OCI-LY1 (cell line): ENCODE results near the gene PAPOLB.

Source experiments
- H2AFZ ChIP-seq: fragments of 200-600 bp; sonication (generic), shearing (Covaris generic); 2 replicates; pipeline ENCODE4 v1.6.0; 2014; ENCODE audit warnings: antibody characterized with exemption, mild to moderate bottlenecking, low read length
- H3F3A ChIP-seq: fragments of 200-600 bp; sonication (generic), shearing (Covaris generic); 2 replicates; pipeline ENCODE4 v1.6.0; 2014; ENCODE audit warnings: mild to moderate bottlenecking, antibody characterized with exemption, low read length, moderate library complexity; ENCODE audit not compliant: insufficient read depth
- H3K27ac ChIP-seq: fragments of 200-600 bp; sonication (generic); 2 replicates; pipeline ENCODE4 v1.5.1; 2014; ENCODE audit warnings: low read length, mixed run types, mild to moderate bottlenecking, low read depth; ENCODE audit not compliant: poor library complexity, severe bottlenecking
- H3K27me3 ChIP-seq: fragments of 200-600 bp; sonication (generic); 2 replicates; pipeline ENCODE4 v1.6.0; 2014; ENCODE audit warnings: antibody characterized with exemption, mild to moderate bottlenecking, low read length, moderate library complexity; ENCODE audit not compliant: insufficient read depth
- H3K36me3 ChIP-seq: fragments of 200-600 bp; sonication (generic); 2 replicates; pipeline ENCODE4 v1.6.1; 2014; ENCODE audit warnings: mild to moderate bottlenecking, antibody characterized with exemption, low read length, moderate library complexity, mixed read lengths; ENCODE audit not compliant: insufficient read depth
- H3K4me1 ChIP-seq: fragments of 200-600 bp; sonication (generic); 2 replicates; pipeline ENCODE4 v1.5.1; 2014; ENCODE audit warnings: mild to moderate bottlenecking, low read length, moderate library complexity; ENCODE audit not compliant: insufficient read depth, severe bottlenecking
- H3K4me2 ChIP-seq: fragments of 200-600 bp; sonication (generic), shearing (Covaris generic); 2 replicates; pipeline ENCODE4 v1.6.1; 2014; ENCODE audit warnings: low read length
- H3K4me3 ChIP-seq: fragments of 200-600 bp; sonication (generic); 2 replicates; pipeline ENCODE4 v1.5.1; 2014; ENCODE audit warnings: low read length, low read depth, mild to moderate bottlenecking, mixed read lengths; ENCODE audit not compliant: poor library complexity, severe bottlenecking
- H3K79me2 ChIP-seq: fragments of 200-600 bp; shearing (Covaris generic); 2 replicates; pipeline ENCODE4 v1.6.1; 2016; ENCODE audit warnings: mixed run types, low read length, mixed read lengths; ENCODE audit not compliant: insufficient read depth
- H3K9ac ChIP-seq: fragments of 200-600 bp; sonication (generic), shearing (Covaris generic); 2 replicates; pipeline ENCODE4 v1.6.1; 2014; ENCODE audit warnings: mild to moderate bottlenecking, low read length, mixed read lengths
- H3K9me2 ChIP-seq: fragments of 200-600 bp; sonication (generic), shearing (Covaris generic); 2 replicates; pipeline ENCODE4 v1.6.1; 2014; ENCODE audit warnings: low read depth, mild to moderate bottlenecking, low read length, mixed read lengths
- H3K9me3 ChIP-seq: fragments of 200-600 bp; shearing (Covaris generic); 2 replicates; pipeline ENCODE4 v1.6.1; 2014; ENCODE audit warnings: low read length, mixed read lengths
- H4K20me1 ChIP-seq: fragments of 200-600 bp; sonication (generic), shearing (Covaris generic); 2 replicates; pipeline ENCODE4 v1.6.0; 2016; ENCODE audit warnings: mild to moderate bottlenecking, low read length; ENCODE audit not compliant: insufficient read depth
- CTCF ChIP-seq: fragments of 200-600 bp; sonication (generic), shearing (Covaris generic); IDR thresholded peaks from 2 replicates; pipeline ENCODE4 v1.5.1; 2017; ENCODE audit warnings: mild to moderate bottlenecking, antibody characterized with exemption, low read length, moderate library complexity, mixed read lengths
- EZH2 ChIP-seq: fragments of 200-600 bp; sonication (generic), shearing (Covaris generic); IDR thresholded peaks from 2 replicates; pipeline ENCODE4 v1.8.0; 2017; ENCODE audit warnings: borderline replicate concordance, mixed run types, mild to moderate bottlenecking, antibody characterized with exemption, low read length, moderate library complexity, mixed read lengths

The PAPOLB gene

DNA sequence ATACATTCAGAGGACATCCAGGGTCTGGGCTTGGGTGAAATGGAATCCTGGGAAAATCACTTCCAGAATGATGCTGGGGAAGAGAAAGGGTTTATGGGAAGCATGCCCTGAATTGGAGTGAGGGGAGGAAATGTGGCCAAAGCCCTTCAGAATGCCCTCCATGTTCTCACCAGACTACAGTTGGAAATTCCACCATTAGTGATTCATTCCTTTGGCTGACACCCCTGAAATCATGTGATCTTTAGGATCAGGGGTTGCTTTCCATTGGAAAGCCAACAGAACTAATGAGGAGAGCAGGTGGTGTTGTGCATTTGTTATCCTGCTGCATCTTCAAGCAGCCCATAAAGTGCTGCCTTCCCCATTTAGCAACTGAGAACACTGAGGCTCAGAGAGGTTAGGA, 42.5 kb upstream of the PAPOLB start:
- no peaks in the 10 kb centered on the region for H3K79me2 ChIP-seq
- no peak overlapping the region for H2AFZ ChIP-seq
- H3K27me3 ChIP-seq: peaks cover 8% of the 10 kb centered on the region; the same call in 1 of the 2 replicates
- TF ChIP-seq EZH2 (no peak), CTCF (no peak)
- no peaks in the 10 kb centered on the region for H3K9me3 ChIP-seq
- no peaks in the 10 kb centered on the region for H3K36me3 ChIP-seq
- no peak overlapping the region for H3K4me3 ChIP-seq
- no peaks in the 10 kb centered on the region for H3K9me2 ChIP-seq
- H3K4me1 ChIP-seq: no peaks in the 10 kb centered on the region
- H4K20me1 ChIP-seq: no peaks in the 10 kb centered on the region
- H3F3A ChIP-seq: no peaks in the 10 kb centered on the region
- no peak overlapping the region for H3K27ac ChIP-seq
- H3K9ac ChIP-seq: no peak overlapping the region
- H3K4me2 ChIP-seq: no peak overlapping the region

DNA sequence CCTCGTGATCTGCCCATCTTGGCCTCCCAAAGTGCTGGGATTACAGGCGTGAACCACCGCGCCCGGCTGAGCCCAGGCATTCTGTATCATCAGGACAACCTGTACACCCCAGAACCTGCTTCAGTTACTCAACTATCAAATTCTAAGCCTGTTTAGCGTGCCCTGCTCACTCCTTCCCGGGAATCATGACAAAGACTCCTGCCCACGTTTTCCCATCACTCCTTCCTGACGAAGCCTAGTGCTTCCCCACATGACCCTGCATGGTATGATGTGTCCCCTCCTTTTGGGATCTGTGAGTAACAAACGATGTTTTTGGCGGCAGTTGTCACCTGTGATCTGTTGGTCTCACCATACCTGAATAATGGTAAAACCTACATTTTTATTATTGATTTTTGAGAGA, 33.9 kb upstream of the PAPOLB start:
- Histone ChIP-seq H3K27ac (no peak overlapping the region), H3K36me3 (no peaks in the 10 kb centered on the region), H3K27me3 (0 out of 2 replicates have a peak, but pooled peaks cover 3% of the 10 kb centered on the region), H2AFZ (no peak overlapping the region), H3K9me2 (no peaks in the 10 kb centered on the region), H3F3A (no peaks in the 10 kb centered on the region), H4K20me1 (no peaks in the 10 kb centered on the region), H3K4me2 (no peak overlapping the region), H3K9me3 (no peaks in the 10 kb centered on the region), H3K9ac (no peak overlapping the region), H3K79me2 (no peaks in the 10 kb centered on the region), H3K4me1 (no peaks in the 10 kb centered on the region), H3K4me3 (no peak overlapping the region)
- TF ChIP-seq EZH2: no peak
- TF ChIP-seq CTCF: no peak

- H3K4me3 ChIP-seq: no peak overlapping the region
- H3K9ac ChIP-seq: no peak overlapping the region
- H4K20me1 ChIP-seq: no peaks in the 10 kb centered on the region
- no peak overlapping the region for H3K27ac ChIP-seq
- H3K9me3 ChIP-seq: no peaks in the 10 kb centered on the region
- H3K4me1 ChIP-seq: no peaks in the 10 kb centered on the region
- no peak overlapping the region for H2AFZ ChIP-seq
- no peaks in the 10 kb centered on the region for H3K36me3 ChIP-seq
- no peaks in the 10 kb centered on the region for H3K79me2 ChIP-seq
- H3K9me2 ChIP-seq: no peaks in the 10 kb centered on the region
- 0 out of 2 replicates have a peak, but pooled peaks cover 3% of the 10 kb centered on the region for H3K27me3 ChIP-seq
- TF ChIP-seq EZH2 (no peak), CTCF (no peak)
- no peak overlapping the region for H3K4me2 ChIP-seq
- no peaks in the 10 kb centered on the region for H3F3A ChIP-seq
These were observed 32.7 kb upstream of the PAPOLB start for GRCh38 chr7:4894482-4894881.
